Suppressor macrophage treated with lipopolysaccharide for 4 hours (primary cell): ENCODE measurements around the gene FANCC.

ENCODE experiments used
- DNase-seq: peaks from one replicate; pipeline ENCODE4 v3.0.0-alpha.2; 2020

The FANCC gene

DNA sequence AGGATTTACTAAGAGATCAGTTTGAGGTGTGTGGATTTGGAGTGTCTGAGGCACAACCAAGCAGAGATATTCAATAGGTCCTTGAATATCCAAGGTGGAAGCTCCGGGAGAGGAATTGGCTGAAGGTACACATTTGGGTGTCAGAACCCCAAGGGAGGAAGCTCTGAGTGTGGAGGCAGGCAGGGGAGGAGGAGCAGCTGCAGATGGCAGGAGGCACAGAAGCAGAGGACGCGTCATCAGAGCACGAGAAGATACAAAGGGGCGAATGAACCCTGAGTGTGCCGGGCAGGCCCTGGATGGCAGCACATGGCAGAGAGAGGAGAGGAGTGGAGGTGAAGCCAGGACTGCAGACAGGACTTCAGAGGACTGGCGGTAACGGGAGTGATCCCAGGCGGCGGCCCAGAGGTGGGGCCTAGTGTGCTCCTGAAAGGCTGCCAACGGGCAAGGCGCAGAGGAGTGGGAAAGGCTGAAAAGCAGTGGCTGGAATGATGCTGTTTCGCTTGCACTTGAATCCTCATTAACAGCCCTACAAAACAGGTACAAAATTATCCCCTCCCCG is 179.8 kb downstream of the FANCC start:
- DNase-seq: no peak

- DNase-seq: no peak
These were observed 181.8 kb downstream of the FANCC start for GRCh38 chr9:95135756-95136155.

GRCh38 chr9:95134457-95134881 is 183.0 kb downstream of the FANCC start:
- no peak for DNase-seq

DNA sequence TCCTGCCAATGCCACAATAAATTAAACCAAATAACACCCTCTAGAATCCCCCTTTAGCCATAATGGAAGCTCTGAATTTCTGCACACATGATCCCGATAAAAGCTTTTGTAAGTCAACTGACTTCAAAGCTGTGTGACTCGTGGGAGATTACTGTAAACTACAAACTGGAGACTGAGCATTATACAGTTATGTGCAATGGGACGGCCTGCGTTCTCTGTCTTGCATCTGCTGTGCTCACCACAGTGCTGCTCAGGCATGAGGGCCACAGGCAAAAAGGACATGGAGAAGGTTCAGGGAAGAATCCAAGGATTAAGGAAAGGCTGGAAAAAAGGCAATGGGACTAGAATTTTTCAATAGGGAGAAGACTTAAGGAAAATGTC is 184.2 kb downstream of the FANCC start:
- DNase-seq: no peak

DNA sequence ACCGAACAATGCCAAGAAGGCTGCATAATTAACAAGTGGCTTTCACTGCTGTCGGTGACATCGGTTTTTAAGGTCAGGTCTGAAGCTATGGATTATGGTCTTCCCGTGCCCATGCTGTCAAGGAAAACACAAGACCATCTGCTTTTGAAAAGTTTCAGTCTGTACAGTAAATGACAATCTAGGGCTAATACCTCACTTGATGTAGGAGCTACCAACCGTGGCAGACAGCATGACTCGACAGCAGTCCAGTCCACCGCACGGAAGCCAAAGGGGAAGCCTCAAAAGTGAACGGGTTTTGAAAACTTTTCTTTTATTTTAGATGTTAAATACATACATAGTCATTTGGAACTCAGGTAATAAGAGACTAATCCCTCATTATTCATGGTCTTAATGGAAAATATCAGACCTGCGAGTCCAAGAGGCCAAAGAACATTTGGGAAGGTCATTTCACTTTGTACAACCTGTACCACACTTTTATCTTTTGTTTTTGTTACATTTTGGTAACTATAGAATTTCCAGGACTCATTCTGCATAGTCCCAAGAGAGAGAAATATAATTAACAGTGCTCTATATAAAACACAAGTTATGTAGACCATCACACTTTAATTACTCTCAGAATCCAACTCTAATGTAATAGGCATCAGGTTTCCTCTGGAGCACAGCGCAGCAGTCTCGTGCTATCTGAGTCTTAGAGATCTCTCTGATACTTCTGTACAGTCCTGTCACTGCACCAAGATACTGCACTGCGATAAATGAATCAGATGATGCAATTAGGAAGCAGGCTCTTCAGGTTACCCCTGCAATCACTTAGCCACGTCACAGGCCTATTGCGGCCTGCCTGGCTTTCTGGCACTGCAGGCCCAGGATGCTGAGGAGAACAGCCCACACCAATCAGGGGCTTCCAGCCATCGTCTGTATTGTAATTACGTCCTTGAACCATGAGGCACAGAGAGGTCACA is 184.9 kb downstream of the FANCC start:
- DNase-seq: no peak

GRCh38 chr9:95131023-95131943 is 186.2 kb downstream of the FANCC start:
- DNase-seq: peak; percentile 61

DNA sequence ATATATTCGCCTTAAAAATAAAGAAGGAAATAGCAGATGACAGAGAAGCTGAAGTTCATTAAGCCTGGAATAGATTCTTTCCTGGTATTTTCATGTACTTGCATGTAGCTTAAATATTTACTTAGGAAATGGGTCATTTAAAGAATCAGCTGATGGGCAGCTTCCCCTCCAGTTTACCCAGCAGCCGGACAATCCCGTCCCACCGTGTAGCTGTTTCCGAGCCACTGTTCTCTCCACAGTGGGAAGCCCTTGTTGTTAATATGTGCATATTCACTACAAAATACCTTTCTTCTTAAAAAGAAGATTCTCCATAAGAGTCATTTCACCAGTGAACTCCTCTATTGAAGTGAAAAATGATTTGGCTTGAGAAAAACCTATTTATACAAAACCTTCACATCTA is 187.0 kb downstream of the FANCC start:
- no peak for DNase-seq

DNA sequence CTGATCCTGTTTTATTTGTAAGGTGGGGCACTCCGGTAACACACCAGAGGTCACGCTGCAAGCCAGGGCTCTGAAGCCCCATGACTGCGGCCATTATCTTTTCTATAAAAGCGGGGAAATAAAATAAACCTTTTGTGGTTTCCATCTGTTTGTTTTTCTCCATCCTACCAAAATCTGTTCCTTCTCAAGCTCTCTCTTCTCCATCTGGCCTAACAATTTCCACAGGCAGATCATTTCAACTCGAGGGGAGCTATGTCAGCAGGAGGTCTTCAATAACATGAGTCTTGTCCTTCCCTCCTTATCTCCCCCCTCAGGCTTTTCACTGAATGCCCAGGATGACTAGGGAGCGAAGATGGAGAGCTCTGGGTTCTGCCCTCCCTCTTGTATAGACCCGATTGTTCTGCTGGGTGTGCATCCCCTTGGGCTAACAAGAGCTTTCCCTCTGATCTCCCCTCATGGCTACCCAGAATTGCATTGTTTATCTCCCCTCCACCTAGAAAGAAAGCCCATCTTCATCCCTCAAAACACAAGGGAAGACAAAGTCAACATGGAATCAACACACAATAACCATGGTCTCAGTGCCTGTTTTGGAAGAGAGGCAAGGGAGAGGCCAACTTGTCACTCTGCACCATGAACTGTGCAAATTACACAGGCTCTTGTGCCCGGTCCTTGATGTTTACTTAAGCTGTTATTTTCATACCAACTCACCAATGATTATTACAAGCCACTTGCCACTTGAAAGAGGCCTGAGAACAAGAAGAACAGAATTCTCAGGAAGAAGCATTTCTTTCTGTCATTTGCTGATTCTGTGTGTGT is 187.8 kb downstream of the FANCC start:
- DNase-seq: no peak

GRCh38 chr9:95128177-95128524 is 189.4 kb downstream of the FANCC start:
- DNase-seq: no peak

DNA sequence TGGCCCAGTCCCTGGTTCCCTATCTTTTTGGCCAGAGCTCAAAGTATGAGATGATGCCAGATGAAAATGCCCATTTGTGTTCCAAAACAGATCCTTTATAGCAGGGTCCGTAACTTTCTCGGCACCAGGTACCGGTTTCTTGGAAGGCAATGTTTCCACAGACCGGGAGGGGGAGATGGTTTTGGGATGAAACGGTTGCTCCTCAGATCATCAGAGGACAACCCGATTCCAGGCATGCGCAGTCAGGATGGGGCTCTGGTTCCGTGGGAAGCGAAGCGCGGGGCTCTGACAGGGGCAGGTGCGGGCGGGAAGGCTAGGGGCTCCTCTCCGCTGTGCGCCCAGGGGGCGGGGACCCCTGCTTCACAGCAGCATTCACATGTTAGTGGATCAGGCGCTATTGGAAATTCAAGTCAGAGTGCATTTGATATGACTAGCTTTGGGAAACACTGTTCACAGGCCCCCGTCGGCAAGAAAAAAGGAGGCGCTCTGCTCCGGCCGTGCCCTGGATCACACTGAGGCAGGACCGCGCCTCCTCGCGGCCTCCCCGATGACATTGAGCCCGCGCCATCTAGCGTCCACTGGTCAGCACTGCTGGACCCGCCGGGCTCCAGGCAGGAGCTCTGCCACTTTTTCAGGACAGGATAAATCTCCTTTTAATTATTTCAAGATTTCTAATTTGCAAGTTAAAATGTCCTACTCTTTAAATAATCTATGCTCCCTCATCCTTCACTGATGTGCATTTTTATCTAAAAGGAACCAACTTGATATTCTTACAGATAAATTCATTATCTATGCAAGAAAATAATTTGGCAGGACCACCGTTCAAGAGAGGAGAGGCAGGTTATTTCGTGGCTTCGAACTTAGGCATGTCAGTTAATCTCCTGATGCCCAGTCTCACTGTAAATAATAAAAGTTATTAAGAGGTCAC is 190.0 kb downstream of the FANCC start:
- DNase-seq: peak; percentile 84

DNA sequence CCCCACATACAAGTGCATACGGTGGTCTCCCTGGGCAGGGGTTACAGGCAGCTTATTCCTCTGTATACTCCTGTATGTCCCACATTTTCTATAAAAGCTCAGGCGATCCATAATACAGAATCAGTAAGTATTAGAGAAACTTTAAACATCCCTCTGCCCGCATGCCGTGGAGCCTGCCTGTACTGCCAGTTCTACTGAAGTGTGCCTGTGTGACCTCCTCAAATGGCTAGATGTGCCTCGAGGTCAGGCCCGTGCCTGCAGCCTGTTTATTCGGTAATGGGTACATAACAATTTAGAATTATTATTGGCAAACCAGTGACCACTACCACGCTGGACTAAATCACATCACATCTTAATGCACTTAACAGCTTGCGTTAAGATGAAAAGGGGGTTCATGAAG is 190.8 kb downstream of the FANCC start:
- no peak for DNase-seq

GRCh38 chr9:95125652-95126051 is 191.9 kb downstream of the FANCC start:
- no peak for DNase-seq

- no peak for DNase-seq
These were observed 192.7 kb downstream of the FANCC start for GRCh38 chr9:95124582-95125367.

- no peak for DNase-seq
These were observed 196.6 kb downstream of the FANCC start for GRCh38 chr9:95120781-95121370.

- no peak for DNase-seq
These were observed 198.9 kb downstream of the FANCC start for GRCh38 chr9:95118596-95118995.

DNA sequence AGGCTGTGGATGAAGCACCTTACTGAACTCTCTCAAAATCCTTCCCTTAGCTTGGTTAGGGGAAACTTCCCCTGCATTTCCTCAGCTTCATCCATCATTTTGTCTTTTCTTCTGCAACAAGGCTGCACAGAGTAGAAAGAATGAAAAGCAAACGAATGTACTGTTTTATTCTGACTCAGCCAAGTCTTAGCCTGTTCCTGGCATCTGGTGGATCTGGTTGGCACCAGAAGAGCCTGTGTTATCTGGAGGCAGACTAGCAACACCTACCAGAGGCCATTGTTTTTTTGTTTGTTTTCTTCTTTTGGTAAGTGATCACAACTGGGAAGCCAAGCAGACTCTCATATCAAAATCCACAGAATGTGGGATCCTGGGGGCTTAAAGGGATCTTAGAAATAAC is 200.7 kb downstream of the FANCC start:
- no peak for DNase-seq

- no peak for DNase-seq
These were observed 201.3 kb downstream of the FANCC start for GRCh38 chr9:95116002-95116807.

GRCh38 chr9:95115104-95115503 is 202.4 kb downstream of the FANCC start:
- no peak for DNase-seq
